SKM-1 (cell line): Measurements from ENCODE around the gene SPACDR.
"Not testable (repeated sequence)": the region's sequence is repeated elsewhere in the genome, so short reads cannot be mapped to it uniquely, and the experiment has no call there.

Experiments
- DNase-seq: peaks from one replicate; lab custom pipeline; 2025; ENCODE audit not compliant: unreplicated experiment; lab: John Stamatoyannopoulos, UW

SPACDR gene

GRCh38 chr7:100464210-100464660 lies at the start of gene SPACDR:
TSS of gene SPACDR (minus strand) at chr7:100464260. CDS start at chr7:100464025, 235 bp downstream.
- DNase-seq = no peak

- DNase-seq = no peak
Observed at GRCh38 chr7:100513212-100513810, 49.3 kb upstream of the SPACDR start.

DNA sequence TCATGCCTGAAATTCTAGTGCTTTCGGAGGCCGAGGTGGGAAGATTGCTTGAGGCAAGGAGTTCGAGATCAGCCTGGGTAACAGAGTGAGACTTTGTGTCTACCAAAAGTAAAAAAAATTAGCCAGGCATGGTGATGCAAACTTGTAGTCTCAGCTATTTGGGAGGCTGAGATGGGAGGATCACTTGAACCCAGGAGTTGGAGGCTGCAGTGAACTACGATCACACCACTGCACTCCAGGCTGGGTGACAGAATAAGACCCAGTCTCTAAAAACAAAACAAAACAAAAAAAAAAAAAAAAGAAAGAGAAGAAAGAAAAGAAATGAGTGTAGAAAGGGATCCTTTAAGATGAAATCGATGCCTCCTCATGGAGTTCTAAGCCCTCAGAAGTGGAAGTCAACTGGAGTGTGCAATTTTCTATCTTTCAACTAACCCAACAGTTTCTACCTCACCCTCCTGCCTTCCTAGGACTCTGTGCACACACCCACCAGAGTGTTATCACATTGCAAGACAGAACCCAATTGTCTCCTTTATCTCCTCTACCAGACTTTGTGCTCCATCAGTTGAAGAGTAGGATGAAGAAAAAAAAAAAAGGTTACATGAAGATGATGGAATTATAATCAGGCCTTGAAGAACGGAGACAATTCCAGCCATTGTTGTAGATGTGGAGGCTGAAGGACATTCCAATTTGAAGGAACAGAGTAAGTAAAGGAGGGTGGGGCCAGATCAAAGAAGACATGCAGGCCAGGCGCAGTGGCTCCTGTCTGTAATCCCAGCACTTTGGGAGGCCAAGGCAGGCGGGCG lies 46.6 kb upstream of the SPACDR start:
- no peak for DNase-seq

DNA sequence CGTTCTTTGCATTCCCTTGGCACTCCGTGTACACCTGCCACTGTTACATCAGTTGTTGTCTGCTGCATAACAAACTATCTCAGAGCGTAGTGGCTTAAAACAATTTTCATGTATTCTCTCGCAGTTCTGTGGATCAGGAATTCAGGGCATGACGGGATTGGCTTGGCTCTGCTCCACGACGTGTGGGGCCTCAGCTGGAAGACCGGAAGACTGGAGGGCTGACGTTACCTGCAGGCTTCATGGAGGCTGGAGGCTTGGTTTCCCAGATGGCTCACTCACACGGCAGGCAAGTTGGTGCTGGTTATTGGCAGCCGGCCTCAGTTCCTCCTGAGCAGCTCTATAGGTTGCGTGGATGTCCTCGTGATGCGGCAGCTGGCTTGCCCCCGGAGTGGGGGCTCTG lies 45.2 kb upstream of the SPACDR start:
- no peak for DNase-seq

GRCh38 chr7:100506356-100506923 lies 42.4 kb upstream of the SPACDR start:
- no peak for DNase-seq

- DNase-seq = no peak
Observed at GRCh38 chr7:100504887-100505611, 41.0 kb upstream of the SPACDR start.

DNA sequence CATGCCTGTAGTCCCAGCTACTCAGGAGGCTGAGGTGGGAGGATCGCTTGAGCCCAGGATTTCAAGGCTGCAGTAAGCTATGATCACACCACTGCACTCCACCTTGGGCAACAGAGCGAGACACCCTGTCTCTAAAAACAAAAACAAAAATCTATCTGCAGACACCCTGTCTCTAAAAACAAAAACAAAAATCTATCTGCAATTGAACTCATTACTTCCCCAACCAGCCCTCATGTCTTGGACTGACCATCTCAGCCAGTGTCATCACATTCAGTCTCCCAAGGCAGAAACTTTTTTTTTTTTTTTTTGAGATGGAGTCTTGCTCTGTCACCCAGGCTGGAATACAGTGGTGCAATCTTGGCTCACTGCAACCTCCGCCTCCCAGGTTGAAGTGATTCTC lies 40.0 kb upstream of the SPACDR start:
- not testable (repeated sequence) for DNase-seq

DNA sequence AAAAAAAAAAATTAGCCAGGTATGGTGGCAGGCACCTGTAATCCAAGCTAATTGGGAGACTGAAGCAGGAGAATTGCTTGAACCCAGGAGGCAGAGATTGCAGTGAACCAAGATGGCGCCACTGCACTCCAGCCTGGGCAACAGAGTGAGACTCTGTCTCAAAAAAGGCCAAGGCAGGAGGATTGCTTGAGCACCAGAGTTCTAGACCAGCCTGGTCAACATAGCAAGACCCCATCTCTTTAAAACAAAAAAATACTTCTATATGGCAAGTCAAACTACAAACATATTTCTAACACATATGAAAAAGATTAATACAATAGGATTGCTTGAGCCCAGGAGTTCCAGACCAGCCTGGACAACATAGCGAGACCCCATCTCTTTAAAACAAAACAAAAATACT lies 36.7 kb upstream of the SPACDR start:
- not testable (repeated sequence) for DNase-seq

DNA sequence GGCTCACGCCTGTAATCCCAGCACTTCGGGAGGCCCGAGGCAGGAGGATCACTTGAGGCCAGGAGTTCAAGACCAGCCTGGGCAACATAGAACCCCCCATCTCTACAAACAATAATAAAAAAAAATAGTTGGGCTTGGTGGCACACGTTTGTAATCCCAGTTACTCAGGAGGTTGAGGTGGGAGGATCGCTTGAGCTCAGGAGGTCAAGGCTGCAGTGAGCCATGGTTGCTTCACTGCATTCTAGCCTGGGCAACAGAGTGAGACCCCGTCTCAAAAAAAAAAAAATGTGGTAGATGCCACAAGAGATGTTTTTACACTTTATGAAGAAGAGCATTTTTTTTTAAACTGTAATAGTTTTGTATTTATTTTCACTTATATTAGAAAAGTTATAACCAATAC lies 32.4 kb upstream of the SPACDR start:
- DNase-seq = no peak

DNA sequence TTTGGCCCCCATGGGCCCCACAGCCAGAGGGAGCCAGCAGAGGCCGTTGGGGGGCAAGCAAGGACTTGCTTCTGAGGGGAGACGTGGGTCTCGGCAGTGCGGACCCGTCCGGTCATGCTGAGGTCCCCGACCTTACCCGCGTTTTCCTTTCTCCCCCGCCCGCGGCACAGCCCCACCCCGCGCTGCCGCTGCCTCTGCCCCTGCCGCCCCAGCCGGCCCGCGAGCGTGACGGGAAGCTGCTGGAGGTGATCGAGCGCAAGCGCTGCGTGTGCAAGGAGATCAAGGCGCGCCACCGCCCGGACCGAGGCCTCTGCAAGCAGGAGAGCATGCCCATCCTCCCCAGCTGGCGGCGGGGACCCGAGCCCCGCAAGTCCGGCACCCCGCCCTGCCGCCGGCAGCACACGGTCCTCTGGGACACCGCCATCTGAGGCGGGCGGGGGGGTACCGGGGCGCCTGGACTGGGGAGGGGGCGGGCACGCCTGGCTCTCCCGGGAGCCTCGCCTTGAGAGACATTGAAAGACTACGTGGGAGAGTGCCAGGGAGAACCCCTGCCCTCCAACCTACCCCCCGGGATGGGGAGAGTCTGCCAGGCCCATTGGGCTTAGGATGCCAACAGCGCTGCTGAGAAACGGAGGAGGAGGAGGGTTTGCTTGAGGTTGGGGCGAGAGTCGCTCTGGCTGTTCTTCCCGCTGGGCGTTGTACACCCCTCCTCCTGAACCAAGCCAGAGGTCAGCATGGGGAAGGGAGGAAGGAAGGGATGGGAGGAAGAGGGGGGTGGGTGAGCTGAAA lies 29.6 kb upstream of the SPACDR start:
- DNase-seq = no peak

DNA sequence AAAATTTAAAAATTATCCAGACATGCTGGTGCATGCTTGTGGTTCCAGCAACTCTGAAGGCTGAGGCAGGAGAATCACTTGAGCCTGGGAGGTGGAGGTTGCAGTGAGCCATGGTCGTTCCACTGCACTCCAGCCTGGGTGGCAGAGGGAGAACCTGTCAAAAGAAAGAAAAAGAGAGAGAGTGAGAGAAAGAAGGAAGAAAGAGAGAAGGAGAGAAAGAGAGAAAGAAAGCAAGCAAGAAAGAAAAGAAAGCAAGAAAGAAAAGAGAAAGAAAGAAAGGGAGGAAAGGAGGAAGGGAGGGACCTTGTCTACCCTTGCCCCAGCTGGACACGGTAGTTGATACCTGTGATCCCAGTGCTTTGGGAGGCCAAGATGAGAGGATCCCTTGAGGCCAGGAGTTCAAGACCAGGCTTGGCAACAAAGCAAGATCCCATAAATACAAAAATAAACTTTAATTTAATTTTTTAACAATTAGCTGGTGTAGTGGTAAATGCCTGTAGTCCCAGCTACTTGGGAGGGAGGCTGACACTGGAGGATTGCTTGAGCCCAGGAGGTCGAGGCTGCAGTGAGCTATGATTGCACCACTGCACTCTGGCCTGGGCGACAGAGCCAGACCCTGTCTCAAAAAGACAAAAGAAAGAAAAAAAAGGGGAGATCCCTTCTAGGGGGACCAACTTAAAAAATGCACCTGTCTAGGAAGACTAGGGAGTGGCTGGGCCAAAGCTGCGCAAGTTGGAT lies 28.8 kb upstream of the SPACDR start:
- no peak for DNase-seq

DNA sequence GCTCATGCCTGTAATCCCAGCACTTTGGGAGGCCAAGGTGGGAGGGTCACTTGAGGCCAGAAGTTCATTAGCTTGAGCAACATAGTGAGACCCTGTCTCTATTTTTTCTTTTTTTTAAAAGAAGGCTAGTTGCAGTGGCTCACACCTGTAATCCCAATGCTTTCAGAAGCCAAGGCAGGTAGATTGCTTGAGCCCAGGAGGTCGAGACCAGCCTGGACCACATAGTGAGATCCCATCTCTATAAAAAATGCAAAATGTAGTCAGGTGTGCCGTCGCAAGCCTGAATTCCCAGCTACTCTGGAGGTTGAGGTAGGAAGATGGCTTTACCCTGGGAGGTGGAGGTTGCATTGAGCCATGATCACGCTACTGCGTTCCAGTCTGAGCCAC lies 27.1 kb upstream of the SPACDR start:
- DNase-seq = no peak

GRCh38 chr7:100490483-100491191 lies 26.6 kb upstream of the SPACDR start:
- DNase-seq = no peak

DNA sequence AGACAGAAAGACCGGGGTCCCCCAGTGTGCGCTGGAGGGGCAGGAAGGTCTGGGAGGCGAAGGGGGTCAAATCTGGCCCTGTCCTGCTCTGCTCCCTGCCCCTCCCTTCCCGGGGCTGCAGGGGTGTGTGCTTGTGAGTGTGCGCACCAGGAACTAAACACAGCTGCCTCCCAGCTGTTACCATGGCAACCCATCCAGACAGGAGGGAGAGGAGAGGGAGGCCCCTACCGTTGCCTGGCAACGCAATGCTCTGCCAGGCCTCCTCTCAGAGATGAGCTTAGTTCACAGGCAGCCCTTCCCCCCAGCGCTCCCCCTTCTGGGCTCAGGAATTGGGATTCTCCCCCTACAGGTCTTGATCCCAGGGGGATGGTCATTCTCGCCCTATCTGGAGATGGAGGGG lies 25.8 kb upstream of the SPACDR start:
- no peak for DNase-seq

GRCh38 chr7:100489121-100489520 lies 25.1 kb upstream of the SPACDR start:
- DNase-seq = no peak

DNA sequence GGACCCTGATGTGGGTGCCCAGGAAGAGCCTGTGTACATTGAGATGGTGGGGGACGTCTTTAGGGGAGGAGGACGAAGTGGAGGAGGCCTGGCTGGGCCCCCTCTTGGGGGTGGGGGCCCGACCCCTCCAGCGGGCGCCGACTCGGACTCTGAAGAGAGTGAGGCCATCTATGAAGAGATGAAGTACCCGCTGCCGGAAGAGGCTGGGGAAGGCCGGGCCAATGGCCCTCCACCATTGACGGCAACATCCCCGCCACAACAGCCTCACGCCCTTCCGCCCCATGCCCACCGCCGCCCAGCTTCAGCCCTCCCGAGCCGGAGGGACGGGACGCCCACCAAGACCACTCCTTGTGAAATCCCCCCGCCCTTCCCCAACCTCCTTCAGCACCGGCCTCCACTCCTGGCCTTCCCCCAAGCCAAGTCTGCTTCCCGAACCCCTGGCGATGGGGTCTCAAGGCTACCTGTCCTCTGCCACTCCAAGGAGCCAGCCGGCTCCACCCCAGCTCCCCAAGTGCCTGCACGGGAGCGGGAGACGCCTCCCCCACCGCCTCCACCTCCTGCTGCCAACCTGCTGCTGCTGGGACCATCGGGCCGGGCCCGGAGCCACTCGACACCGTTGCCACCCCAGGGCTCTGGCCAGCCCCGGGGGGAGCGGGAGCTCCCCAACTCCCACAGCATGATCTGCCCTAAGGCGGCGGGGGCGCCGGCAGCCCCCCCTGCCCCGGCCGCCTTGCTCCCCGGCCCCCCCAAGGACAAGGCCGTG lies 24.5 kb upstream of the SPACDR start:
- no peak for DNase-seq

DNA sequence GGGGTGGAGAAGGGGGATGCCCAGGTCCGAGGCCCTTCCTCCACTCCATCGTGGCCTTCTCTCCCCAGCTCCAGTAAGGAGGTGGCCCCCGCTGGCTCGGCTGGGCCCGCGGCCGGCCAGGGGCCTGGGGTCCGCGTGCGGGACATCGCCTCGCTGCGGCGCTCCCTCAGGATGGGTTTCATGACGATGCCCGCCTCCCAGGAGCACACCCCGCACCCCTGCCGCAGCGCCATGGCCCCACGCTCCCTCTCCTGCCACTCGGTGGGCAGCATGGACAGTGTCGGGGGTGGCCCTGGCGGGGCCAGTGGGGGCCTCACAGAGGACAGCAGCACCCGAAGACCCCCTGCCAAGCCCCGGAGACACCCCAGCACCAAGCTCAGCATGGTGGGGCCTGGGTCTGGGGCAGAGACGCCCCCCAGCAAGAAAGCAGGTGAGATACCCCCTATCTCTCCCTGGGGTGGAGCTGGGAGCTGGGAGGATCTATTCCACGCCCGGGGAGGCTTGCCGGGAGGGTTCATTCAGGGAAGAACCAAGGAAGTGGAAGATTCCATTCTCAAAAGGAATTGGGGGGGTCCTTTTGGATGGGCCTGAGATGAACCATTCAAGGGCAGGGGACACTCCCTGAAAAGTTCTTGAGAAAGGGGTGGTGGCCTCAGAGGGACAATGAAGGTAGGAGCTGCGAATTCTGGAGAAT lies 22.8 kb upstream of the SPACDR start:
- DNase-seq = no peak

GRCh38 chr7:100486111-100486636 lies 22.1 kb upstream of the SPACDR start:
- no peak for DNase-seq
